A549 (cell line): Measurements from ENCODE around the gene SPECC1.

Experiments used
- CHD2 ChIP-seq: fragments of 150-350 bp; IDR thresholded peaks from 2 replicates; pipeline ENCODE4 v1.6.1; 2014; ENCODE audit warnings: low read length; ENCODE audit not compliant: partially characterized antibody
- CTCF ChIP-seq: fragments of >200 bp; sonication (Bioruptor Twin); formaldehyde crosslinking; IDR thresholded peaks from 3 replicates; pipeline ENCODE4 v1.5.1; 2016
- EP300 ChIP-seq, 2 experiments: fragments of >200 bp; sonication (Bioruptor Twin); formaldehyde crosslinking; IDR thresholded peaks; 2 replicates in 1 of 2; 3 replicates in 1 of 2; pipeline ENCODE4 v1.6.1; 2016 to 2017
- HES2 ChIP-seq: fragments of >200 bp; sonication (Bioruptor Twin); formaldehyde crosslinking; IDR thresholded peaks from 2 replicates; pipeline ENCODE4 v1.6.1; 2016
- SMC3 ChIP-seq: fragments of >200 bp; sonication (Bioruptor Twin); formaldehyde crosslinking; IDR thresholded peaks from 3 replicates; pipeline ENCODE4 v1.6.1; 2018; ENCODE audit warnings: inconsistent platforms

- TF ChIP-seq CTCF (no peak), HES2 (no peak), EP300 (IDR thresholded peaks at IDR 0.05) (no peak), SMC3 (no peak), CHD2 (no peak)
Observed at GRCh38 chr17:19973156-19973555, 36.0 kb upstream of the SPECC1 start.
